ENCODE results near the gene TMEM151B.

TMEM151B gene

DNA sequence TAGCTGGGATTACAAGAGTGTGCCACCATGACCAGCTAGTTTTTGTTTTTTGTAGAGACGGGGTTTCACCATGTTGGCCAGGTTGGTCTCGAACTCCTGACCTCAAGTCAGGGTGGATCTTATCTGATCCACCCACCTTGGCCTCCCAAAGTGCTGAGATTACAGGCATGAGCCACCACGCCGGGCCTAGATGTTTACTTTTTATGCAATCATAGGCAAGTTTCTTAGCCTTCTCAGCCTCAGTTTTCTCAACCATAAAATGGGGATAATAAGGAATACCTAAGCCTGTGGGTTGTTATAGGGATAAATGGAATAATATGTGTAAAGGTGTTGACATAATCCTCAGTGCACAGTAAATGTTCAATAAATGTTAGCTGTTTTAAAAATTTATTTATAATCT is 82.0 kb downstream of the TMEM151B start:
- no peak for FAIRE-seq
- TF ChIP-seq POLR2AphosphoS5 (IDR thresholded peaks at IDR 0.05; ENCODE audit: low read depth, low read length): no peak
- no peak for TF ChIP-seq TAF1 (IDR thresholded peaks at IDR 0.05; ENCODE audit: low read depth, low read length)
- no peak for TF ChIP-seq POU2F2 (IDR thresholded peaks at IDR 0.05; ENCODE audit: low read depth, low read length)
- no peak for TF ChIP-seq POLR2A (IDR thresholded peaks at IDR 0.05; ENCODE audit: low read depth, low read length)
- TF ChIP-seq PAX5 (IDR thresholded peaks at IDR 0.05; ENCODE audit: insufficient read depth, low read length, severe bottlenecking): no peak
- TF ChIP-seq SPI1 (IDR thresholded peaks at IDR 0.05; ENCODE audit: low read depth, low read length): no peak
- DNase-seq (ENCODE audit: insufficient read length, low spot score): no peak

DNA sequence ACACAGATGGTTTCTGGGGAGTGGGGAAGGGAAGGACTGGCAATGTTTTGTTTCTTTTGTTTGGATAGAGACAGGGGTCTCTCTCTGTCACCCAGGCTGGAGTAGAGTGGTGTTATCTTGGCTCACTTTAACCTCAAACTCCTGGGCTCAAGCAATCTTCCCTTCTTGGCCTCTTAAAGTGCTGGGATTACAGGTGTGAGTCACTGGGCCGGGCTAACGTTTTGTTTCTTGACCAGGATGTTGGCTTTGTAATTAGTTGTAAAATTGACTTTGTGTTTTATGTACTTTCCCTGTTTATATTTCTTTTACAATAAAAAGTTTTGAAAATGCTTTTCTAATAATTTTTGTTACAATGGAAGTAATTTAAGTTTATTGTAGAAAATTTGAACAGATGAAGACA is 83.1 kb downstream of the TMEM151B start:
- no peak for FAIRE-seq
- no peak for TF ChIP-seq POLR2AphosphoS5 (IDR thresholded peaks at IDR 0.05; ENCODE audit: low read depth, low read length)
- no peak for TF ChIP-seq POU2F2 (IDR thresholded peaks at IDR 0.05; ENCODE audit: low read depth, low read length)
- TF ChIP-seq TAF1 (IDR thresholded peaks at IDR 0.05; ENCODE audit: low read depth, low read length): no peak
- TF ChIP-seq POLR2A (IDR thresholded peaks at IDR 0.05; ENCODE audit: low read depth, low read length): no peak
- no peak for TF ChIP-seq PAX5 (IDR thresholded peaks at IDR 0.05; ENCODE audit: insufficient read depth, low read length, severe bottlenecking)
- no peak for TF ChIP-seq SPI1 (IDR thresholded peaks at IDR 0.05; ENCODE audit: low read depth, low read length)
- DNase-seq (ENCODE audit: insufficient read length, low spot score): no peak

DNA sequence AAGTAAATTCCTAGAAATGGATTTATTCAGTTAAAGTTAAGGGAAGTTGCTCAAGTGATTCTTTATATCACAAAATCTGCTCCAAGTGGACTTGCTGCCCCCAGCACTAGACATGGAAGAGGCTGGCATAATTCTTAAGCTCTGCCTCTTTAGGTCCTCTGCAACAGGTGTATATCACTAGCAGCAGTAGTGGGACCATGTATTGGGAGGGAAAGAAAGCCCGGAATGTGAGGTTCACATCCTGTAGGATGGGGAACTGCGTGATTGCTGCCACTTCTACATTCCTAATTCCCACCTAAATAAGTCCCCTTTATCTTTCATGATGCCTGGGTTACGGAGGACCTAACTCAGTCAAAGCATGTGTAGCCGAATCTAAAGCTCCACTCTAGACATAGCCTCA is 85.4 kb downstream of the TMEM151B start:
- TF ChIP-seq POU2F2 (IDR thresholded peaks at IDR 0.05; ENCODE audit: low read depth, low read length) (no peak), SPI1 (IDR thresholded peaks at IDR 0.05; ENCODE audit: low read depth, low read length) (no peak)
- no peak for DNase-seq (ENCODE audit: insufficient read length, low spot score)
- no peak for FAIRE-seq

DNA sequence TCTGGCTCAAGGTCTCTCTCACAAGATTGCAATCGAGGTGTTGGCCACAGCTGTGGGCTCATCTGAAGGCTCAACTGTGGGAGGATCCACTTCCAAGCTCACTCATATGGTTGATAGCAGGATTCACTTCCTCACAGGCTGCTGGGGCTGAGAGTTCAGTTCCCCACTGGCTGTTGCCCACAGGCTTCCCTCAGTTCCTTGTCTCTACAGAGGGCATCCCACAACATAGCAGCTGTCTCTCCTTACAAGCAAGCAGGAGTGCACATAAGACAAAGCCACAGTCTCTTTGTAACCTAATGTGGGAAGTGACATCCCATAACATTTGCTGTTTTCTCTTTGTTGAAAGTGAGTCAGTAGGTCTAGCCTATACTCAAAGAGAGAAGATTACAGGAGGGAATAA is 86.2 kb downstream of the TMEM151B start:
- no peak for FAIRE-seq
- no peak for DNase-seq (ENCODE audit: insufficient read length, low spot score)
- TF ChIP-seq SPI1 (IDR thresholded peaks at IDR 0.05; ENCODE audit: low read depth, low read length): no peak; the same call in 1 of the 2 replicates
- no peak for TF ChIP-seq POLR2AphosphoS5 (IDR thresholded peaks at IDR 0.05; ENCODE audit: low read depth, low read length)
- TF ChIP-seq TAF1 (IDR thresholded peaks at IDR 0.05; ENCODE audit: low read depth, low read length): no peak
- TF ChIP-seq PAX5 (IDR thresholded peaks at IDR 0.05; ENCODE audit: insufficient read depth, low read length, severe bottlenecking): no peak
- no peak for TF ChIP-seq POU2F2 (IDR thresholded peaks at IDR 0.05; ENCODE audit: low read depth, low read length)
- TF ChIP-seq POLR2A (IDR thresholded peaks at IDR 0.05; ENCODE audit: low read depth, low read length): no peak
